GM18498 (cell line): ENCODE data around the gene OPTC.
"Not testable (repeated sequence)": the region's sequence is repeated elsewhere in the genome, so short reads cannot be mapped to it uniquely, and the experiment has no call there.

ENCODE experiments used
- ATAC-seq: cut with Tn5 transposase; IDR thresholded peaks from one replicate; pipeline ENCODE4 v1.9.1; 2021; ENCODE audit warnings: mild to moderate bottlenecking, moderate library complexity; ENCODE audit not compliant: unreplicated experiment

The OPTC gene

GRCh38 chr1:203513585-203514031 lies 19.7 kb downstream of the OPTC start:
- no peak for ATAC-seq

DNA sequence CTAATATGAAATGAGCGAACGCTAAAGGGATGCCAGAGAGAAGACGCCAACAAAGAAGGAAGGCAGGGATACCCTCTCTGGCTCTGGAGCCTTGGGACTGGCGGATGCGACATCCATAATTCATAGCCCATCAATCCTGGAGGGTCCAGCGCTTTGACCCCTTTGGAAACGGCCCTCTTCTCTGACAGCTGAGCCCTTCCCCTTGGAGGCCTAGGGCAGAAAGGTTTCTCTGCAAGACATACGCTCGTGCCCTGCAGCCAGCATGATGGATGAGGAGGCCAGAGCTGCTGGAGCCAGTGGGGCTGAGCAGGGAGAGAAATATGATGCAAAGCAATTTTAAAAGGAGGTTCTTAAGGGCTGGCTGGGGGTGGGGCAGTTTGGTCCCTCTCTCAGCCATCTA lies 22.2 kb downstream of the OPTC start:
- ATAC-seq, result no peak

GRCh38 chr1:203516906-203517305 lies 23.0 kb downstream of the OPTC start:
- no peak for ATAC-seq

- ATAC-seq, result no peak
These were observed 23.6 kb downstream of the OPTC start for GRCh38 chr1:203517426-203518110.

DNA sequence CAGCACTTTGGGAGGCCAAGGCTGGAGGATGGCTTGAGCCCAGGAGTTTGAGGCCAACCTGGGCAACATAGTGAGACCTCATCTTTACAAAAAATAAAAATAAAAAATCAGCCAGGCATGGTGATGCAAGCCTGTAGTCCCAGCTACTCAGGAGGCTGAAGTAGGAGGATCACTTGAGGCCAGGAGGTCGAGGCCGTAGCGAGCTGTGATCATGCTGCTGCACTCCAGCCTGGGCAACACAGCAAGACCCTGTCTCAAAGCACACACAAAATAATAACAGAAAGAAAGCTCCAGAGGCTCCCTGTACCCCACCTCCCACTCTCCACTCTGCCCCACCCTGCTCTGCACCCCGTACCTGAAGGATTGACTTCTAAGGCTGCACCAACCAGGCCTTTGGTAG lies 24.2 kb downstream of the OPTC start:
- ATAC-seq, result not testable (repeated sequence)

DNA sequence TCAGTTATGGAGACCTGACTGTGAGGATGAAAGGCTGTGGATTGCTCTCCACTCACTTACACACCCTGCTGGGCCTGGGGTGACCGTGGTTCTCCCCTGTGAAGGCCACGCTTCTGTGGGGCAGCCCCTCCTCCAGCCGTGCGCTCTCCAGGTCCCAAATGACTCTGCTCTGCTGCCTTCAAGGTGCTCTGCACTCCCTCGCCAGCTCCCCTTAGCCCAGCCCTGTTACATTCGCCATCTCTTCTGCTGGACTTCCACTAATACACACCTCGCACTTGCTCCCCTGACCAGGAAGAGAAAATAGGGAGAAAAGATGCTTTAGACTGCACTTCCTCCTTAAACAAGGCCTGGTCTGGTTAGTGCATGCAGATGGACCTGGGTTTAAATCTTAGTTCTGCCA lies 24.6 kb downstream of the OPTC start:
- ATAC-seq, result no peak

- ATAC-seq, result no peak
These were observed 25.3 kb downstream of the OPTC start for GRCh38 chr1:203519053-203519840.

GRCh38 chr1:203519896-203520295 lies 25.9 kb downstream of the OPTC start:
- ATAC-seq, result no peak

GRCh38 chr1:203520315-203520714 lies 26.4 kb downstream of the OPTC start:
- no peak for ATAC-seq

DNA sequence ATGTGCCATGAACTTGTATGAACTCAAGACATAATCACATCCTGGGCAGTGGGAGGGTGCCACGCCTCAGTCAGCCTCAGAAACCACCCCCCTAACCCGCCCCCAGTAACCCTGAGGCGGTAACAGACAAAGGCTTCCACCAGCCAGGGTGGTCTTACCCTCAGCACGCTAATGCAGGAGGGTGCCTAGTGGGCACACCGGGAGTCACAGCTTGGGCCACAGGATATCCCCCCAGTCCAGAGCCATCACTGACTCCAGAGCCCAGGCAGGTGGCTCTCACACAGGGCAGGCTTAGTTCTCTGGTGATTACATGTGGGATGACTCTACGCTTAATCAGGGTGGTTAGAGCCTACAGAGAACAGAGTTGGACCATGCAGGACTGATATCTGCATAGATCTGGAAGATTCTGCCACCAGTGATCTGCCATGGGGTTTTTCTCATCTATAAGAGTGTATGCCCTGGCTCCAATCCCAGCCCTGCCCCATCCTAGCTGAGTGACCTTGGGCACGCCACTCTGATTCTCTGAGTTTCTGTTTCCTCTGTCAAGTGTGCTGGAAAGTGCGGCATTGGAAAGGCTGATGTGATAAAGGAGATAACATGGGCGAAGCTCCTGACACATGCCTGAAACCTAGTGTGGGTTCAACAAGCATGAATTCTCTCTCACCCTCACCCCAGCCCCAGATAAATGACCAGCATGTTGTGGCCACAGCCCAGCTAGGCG lies 27.3 kb downstream of the OPTC start:
- no peak for ATAC-seq

DNA sequence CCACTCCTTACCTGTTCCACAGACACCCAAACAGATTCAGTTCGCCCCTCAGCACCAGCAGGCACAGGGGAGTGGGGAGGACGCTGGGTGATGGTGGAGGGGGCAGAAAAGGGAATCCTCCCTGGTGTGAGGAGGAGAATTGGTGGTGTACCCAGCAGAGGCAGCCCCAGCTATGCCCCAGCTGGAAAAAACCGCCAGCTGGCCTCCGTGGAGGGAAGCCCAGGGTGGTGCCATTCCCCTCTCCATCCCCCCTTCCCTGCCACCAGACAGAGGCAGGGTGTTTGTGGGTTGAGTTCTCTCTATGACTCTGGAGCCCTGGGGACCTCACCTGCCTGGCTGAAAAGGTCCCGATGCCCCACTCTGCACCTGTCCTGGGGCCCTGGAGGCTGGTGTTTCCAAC lies 27.9 kb downstream of the OPTC start:
- ATAC-seq, result no peak

DNA sequence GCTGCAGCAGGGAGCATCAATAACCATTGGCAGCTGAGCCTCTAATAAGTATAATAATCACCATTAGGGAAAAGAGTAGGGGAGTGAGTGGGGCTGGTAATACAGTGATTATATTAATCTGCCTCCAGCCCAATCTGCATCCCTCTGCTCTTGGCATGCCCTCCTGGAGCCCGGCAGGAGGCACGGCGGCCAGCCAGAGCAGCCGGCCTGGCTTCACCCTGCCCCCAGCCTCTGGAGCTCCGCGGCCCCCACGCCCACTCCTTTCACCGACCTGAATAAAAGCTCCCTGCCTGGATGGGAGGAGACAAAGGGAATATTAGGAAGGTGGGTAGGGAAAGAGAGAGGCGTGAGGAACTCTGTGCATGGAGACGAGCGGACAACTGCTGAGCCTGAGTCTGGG lies 28.3 kb downstream of the OPTC start:
- no peak for ATAC-seq

DNA sequence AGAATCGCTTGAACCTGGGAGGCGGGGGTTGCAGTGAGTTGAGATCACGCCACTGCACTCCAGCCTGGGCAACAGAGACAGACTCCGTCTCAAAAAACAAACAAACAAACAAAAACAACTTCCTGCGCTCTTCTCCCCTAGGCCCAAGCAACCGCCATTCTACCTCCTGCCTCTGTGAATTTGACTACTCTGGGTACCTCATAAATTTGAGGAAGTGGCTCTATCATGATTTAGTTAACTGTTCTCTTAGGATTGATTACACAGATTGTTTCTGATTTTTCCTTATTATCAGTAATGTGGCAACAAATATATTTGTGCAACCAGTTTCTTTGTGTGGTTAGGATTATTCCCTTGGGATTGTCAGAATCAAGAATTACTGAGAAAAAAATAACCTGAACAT lies 29.7 kb downstream of the OPTC start:
- ATAC-seq, result no peak

- no peak for ATAC-seq
These were observed 30.2 kb downstream of the OPTC start for GRCh38 chr1:203524152-203524551.

DNA sequence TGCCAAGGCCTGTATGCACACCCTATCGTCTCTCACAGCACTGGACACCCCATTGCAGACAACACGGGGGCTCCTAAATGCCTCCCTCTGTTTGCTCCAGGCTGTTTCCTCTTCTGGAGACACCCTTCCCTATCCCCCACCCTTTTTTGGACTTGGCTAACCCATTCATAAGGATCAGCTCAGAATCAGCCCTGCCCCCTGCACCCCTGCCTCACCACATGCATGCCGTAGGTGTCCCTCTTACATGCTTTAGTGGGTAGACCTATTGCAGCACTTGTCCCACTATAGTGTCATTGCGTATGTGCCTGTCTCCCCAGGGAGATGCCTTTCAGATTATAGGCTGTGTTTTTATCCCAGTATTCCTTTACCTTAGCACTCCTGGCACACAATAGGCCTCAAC lies 30.9 kb downstream of the OPTC start:
- no peak for ATAC-seq

- no peak for ATAC-seq
These were observed 31.7 kb downstream of the OPTC start for GRCh38 chr1:203525685-203526084.

- no peak for ATAC-seq
These were observed 32.2 kb downstream of the OPTC start for GRCh38 chr1:203526130-203526529.

- ATAC-seq, result no peak
These were observed 32.6 kb downstream of the OPTC start for GRCh38 chr1:203526572-203526971.

GRCh38 chr1:203527013-203527412 lies 33.1 kb downstream of the OPTC start:
- no peak for ATAC-seq

DNA sequence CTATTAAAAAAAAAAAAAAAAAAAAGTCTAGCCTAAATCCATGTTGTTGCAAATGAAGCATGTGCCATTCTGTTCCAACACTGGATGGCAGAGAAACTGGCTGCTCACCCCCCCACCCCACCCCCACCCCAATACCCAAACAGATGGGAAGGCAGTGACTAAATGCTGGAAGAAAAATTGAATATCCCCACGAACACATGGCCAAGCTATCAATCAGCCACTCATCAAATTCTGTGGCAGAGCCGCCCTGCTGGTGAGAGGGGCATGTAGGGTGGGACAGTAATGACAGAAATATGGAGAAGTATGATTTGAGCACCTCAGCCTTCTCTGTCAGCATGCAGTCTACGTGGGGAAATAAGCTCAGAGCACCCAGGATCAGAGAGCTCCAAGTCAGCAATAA lies 34.1 kb downstream of the OPTC start:
- no peak for ATAC-seq

GRCh38 chr1:203528976-203529835 lies 35.3 kb downstream of the OPTC start:
- no peak for ATAC-seq
